ENCODE measurements around the gene TIPRL. TPM values are rescaled to one million over a fixed set of nuclear protein-coding genes. Genes with fewer than 3 reads are reported as not detected.

Gene TIPRL
- total and polyA plus RNA-seq, 2 experiments from 2014 or later: 44.2 to 47.6 TPM

GRCh38 chr1:168236836-168237611, 58.3 kb downstream of the TIPRL start:
- DNase-seq (ENCODE audit: low spot score): no peak
- peaks cover 28% of the 10 kb centered on the region for H3K79me2 ChIP-seq
- no peak overlapping the region for H3K4me3 ChIP-seq
- H3K27me3 ChIP-seq: no peaks in the 10 kb centered on the region
- H3K4me1 ChIP-seq (ENCODE audit: insufficient read depth): peaks cover 11% of the 10 kb centered on the region
- no peak for TF ChIP-seq EZH2phosphoT487 (IDR thresholded peaks at IDR 0.05; ENCODE audit: low read depth, severe bottlenecking, unreplicated experiment)
- no peak for TF ChIP-seq EZH2 (IDR thresholded peaks at IDR 0.05; ENCODE audit: borderline replicate concordance)
- H3K27ac ChIP-seq: peak overlapping the region; percentile 40
- no peak overlapping the region for H2AFZ ChIP-seq
- H4K20me1 ChIP-seq (ENCODE audit: insufficient read depth, poor library complexity, severe bottlenecking): peaks cover 8% of the 10 kb centered on the region
- no peaks in the 10 kb centered on the region for H3K9me3 ChIP-seq (ENCODE audit: low read depth)
- H3K9me2 ChIP-seq (replicated peaks; ENCODE audit: insufficient read depth): no peaks in the 10 kb centered on the region
- no peaks in the 10 kb centered on the region for H3K36me3 ChIP-seq (replicated peaks; ENCODE audit: insufficient read depth, low read depth)
- 89% methylated on average over 7 of the region's 7 CpGs for WGBS (ENCODE audit: low lambda C conversion rate, missing lambda C conversion rate)
- H3K4me2 ChIP-seq: no peak overlapping the region

GRCh38 chr1:168243198-168243597, 64.4 kb downstream of the TIPRL start:
- Histone ChIP-seq H3K4me2 (no peak overlapping the region), H3K9me2 (replicated peaks; ENCODE audit: insufficient read depth) (no peaks in the 10 kb centered on the region), H3K79me2 (peaks cover 16% of the 10 kb centered on the region), H3K36me3 (replicated peaks; ENCODE audit: insufficient read depth, low read depth) (peaks cover 4% of the 10 kb centered on the region), H3K27me3 (no peaks in the 10 kb centered on the region), H3K27ac (peak overlapping the region; percentile 64), H2AFZ (no peak overlapping the region), H3K4me3 (no peak overlapping the region), H4K20me1 (ENCODE audit: insufficient read depth, poor library complexity, severe bottlenecking) (no peaks in the 10 kb centered on the region), H3K4me1 (ENCODE audit: insufficient read depth) (peaks cover 5% of the 10 kb centered on the region), H3K9me3 (ENCODE audit: low read depth) (no peaks in the 10 kb centered on the region)
- WGBS (ENCODE audit: low lambda C conversion rate, missing lambda C conversion rate): 54% methylated on average over 2 of the region's 2 CpGs
- TF ChIP-seq EZH2phosphoT487 (IDR thresholded peaks at IDR 0.05; ENCODE audit: low read depth, severe bottlenecking, unreplicated experiment) (no peak), CTCF (IDR thresholded peaks at IDR 0.05; ENCODE audit: poor library complexity) (no peak), EZH2 (IDR thresholded peaks at IDR 0.05; ENCODE audit: borderline replicate concordance) (no peak)
- no peak for DNase-seq (ENCODE audit: low spot score)

GRCh38 chr1:168243636-168244212, 65.0 kb downstream of the TIPRL start:
- TF ChIP-seq EZH2phosphoT487 (IDR thresholded peaks at IDR 0.05; ENCODE audit: low read depth, severe bottlenecking, unreplicated experiment): no peak
- TF ChIP-seq CTCF (IDR thresholded peaks at IDR 0.05; ENCODE audit: poor library complexity): no peak
- TF ChIP-seq EZH2 (IDR thresholded peaks at IDR 0.05; ENCODE audit: borderline replicate concordance): no peak
- WGBS (ENCODE audit: low lambda C conversion rate, missing lambda C conversion rate): 52% methylated on average over 3 of the region's 3 CpGs

GRCh38 chr1:168245042-168245441, 66.3 kb downstream of the TIPRL start:
- Histone ChIP-seq H3K4me3 (no peak overlapping the region), H2AFZ (no peak overlapping the region), H3K4me2 (no peak overlapping the region), H3K79me2 (peaks cover 34% of the 10 kb centered on the region), H3K27me3 (no peaks in the 10 kb centered on the region), H3K4me1 (ENCODE audit: insufficient read depth) (peaks cover 5% of the 10 kb centered on the region), H4K20me1 (ENCODE audit: insufficient read depth, poor library complexity, severe bottlenecking) (no peaks in the 10 kb centered on the region), H3K9me3 (ENCODE audit: low read depth) (no peaks in the 10 kb centered on the region), H3K9me2 (replicated peaks; ENCODE audit: insufficient read depth) (no peaks in the 10 kb centered on the region), H3K36me3 (replicated peaks; ENCODE audit: insufficient read depth, low read depth) (peaks cover 4% of the 10 kb centered on the region), H3K27ac (no peak overlapping the region)
- 94% methylated on average over 3 of the region's 3 CpGs for WGBS (ENCODE audit: low lambda C conversion rate, missing lambda C conversion rate)
- TF ChIP-seq EZH2 (IDR thresholded peaks at IDR 0.05; ENCODE audit: borderline replicate concordance): no peak
- no peak for TF ChIP-seq EZH2phosphoT487 (IDR thresholded peaks at IDR 0.05; ENCODE audit: low read depth, severe bottlenecking, unreplicated experiment)
- DNase-seq (ENCODE audit: low spot score): no peak

More at GRCh38 chr1:168243636-168244212, 65.0 kb downstream of the TIPRL start:
- H3K4me2 ChIP-seq: no peak overlapping the region
- no peaks in the 10 kb centered on the region for H4K20me1 ChIP-seq (ENCODE audit: insufficient read depth, poor library complexity, severe bottlenecking)
- no peak overlapping the region for H2AFZ ChIP-seq
- peaks cover 21% of the 10 kb centered on the region for H3K79me2 ChIP-seq
- DNase-seq (ENCODE audit: low spot score): no peak
- H3K4me3 ChIP-seq: no peak overlapping the region
- no peaks in the 10 kb centered on the region for H3K27me3 ChIP-seq
- no peaks in the 10 kb centered on the region for H3K9me2 ChIP-seq (replicated peaks; ENCODE audit: insufficient read depth)
- H3K9me3 ChIP-seq (ENCODE audit: low read depth): no peaks in the 10 kb centered on the region
- peak overlapping the region; percentile 64 for H3K27ac ChIP-seq
- H3K4me1 ChIP-seq (ENCODE audit: insufficient read depth): peaks cover 5% of the 10 kb centered on the region
- peaks cover 4% of the 10 kb centered on the region for H3K36me3 ChIP-seq (replicated peaks; ENCODE audit: insufficient read depth, low read depth)
